Measurements from ENCODE around the gene LRP3. TPM values are rescaled to one million over a fixed set of nuclear protein-coding genes. Genes with fewer than 3 reads are reported as not detected.

The LRP3 gene
- total and polyA plus RNA-seq, 2 donors (not counting 1 experiment from before 2014, with no cell fraction given) = 4.0 to 24.4 TPM

DNA sequence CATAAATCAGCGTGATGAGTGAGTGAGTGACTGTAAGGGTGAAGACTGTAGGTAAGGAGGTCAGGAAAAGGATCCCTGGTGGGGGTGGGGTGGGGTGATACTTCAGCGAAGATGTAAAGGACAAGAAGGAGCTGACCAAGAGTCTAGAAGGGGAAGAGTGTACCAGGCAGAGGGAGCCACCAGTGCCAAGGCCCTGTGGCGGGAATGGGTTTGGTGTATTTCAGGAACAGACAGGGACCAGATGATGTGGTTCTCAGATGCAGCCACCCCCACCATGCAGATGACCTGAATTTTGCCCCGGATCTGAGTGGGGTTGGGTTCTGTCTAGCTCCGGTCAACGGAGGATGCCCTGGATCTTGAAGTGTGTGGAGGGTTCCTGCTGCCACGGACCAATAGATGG, 61.7 kb downstream of the LRP3 start:
- Histone ChIP-seq H4K20me1 (ENCODE audit: control insufficient read depth, extremely low read depth, insufficient read depth, low read length) (no peaks in the 10 kb centered on the region), H3K4me3 (replicated peaks in 1 of 4; ENCODE audit: control extremely low read depth in 1 of 4, insufficient read depth in 1 of 4, low read depth in 3 of 4, low read length in 4 of 4) (no peak overlapping the region), H3K4me1 (ENCODE audit: control insufficient read depth, extremely low read depth, insufficient read depth, low read length) (no peaks in the 10 kb centered on the region), H2AFZ (ENCODE audit: low read length) (no peak overlapping the region), H3K9me3 (ENCODE audit: control insufficient read depth, insufficient read depth, low read depth, low read length) (no peaks in the 10 kb centered on the region), H3K27ac (ENCODE audit: insufficient read depth, low read length) (no peak overlapping the region), H3K9ac (ENCODE audit: insufficient read depth, low read length) (no peak overlapping the region), H3K79me2 (ENCODE audit: control insufficient read depth, insufficient read depth, low read length) (no peaks in the 10 kb centered on the region), H3K4me2 (ENCODE audit: extremely low read depth, insufficient read depth, low read length) (no peak overlapping the region), H3K27me3 (ENCODE audit: control insufficient read depth, insufficient read depth, low read length) (no peaks in the 10 kb centered on the region), H3K36me3 (ENCODE audit: control insufficient read depth, insufficient read depth, low read length) (no peaks in the 10 kb centered on the region)
- no peak for TF ChIP-seq EZH2 (IDR thresholded peaks at IDR 0.05; ENCODE audit: low read length, missing control alignments)
- TF ChIP-seq, protein P1, sequence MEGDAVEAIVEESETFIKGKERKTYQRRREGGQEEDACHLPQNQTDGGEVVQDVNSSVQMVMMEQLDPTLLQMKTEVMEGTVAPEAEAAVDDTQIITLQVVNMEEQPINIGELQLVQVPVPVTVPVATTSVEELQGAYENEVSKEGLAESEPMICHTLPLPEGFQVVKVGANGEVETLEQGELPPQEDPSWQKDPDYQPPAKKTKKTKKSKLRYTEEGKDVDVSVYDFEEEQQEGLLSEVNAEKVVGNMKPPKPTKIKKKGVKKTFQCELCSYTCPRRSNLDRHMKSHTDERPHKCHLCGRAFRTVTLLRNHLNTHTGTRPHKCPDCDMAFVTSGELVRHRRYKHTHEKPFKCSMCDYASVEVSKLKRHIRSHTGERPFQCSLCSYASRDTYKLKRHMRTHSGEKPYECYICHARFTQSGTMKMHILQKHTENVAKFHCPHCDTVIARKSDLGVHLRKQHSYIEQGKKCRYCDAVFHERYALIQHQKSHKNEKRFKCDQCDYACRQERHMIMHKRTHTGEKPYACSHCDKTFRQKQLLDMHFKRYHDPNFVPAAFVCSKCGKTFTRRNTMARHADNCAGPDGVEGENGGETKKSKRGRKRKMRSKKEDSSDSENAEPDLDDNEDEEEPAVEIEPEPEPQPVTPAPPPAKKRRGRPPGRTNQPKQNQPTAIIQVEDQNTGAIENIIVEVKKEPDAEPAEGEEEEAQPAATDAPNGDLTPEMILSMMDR (conservative IDR thresholded peaks at IDR 0.05 in 1 of 2, IDR thresholded peaks at IDR 0.05 in 1 of 2; ENCODE audit: low read depth in 1 of 2, low read length in 2 of 2) = no peak
- DNase-seq (ENCODE audit: low read depth in 2 of 2) = no peak

DNA sequence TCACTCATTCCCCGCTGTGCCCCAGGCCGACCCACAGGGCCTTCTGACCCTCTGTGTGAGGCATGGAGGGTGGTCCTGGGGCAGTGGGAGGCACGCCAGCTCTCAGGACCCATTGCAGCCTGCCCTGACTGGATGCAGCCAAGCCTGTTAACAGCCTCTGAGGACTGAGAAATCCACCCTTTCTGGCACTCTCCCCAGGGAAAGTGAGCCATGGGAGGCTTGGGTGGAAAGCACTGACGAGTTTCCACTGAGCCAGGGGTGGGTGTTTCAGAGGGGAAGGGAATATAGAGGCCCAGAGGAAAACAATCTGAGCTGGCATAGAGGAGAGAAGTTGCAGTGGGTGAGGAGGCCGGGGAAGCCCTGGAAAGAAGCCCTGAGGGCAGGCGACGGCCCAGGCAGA, 62.1 kb downstream of the LRP3 start:
- H3K4me1 ChIP-seq (ENCODE audit: control insufficient read depth, extremely low read depth, insufficient read depth, low read length) = no peaks in the 10 kb centered on the region
- H3K4me2 ChIP-seq (ENCODE audit: extremely low read depth, insufficient read depth, low read length) = no peak overlapping the region
- H3K36me3 ChIP-seq (ENCODE audit: control insufficient read depth, insufficient read depth, low read length) = no peaks in the 10 kb centered on the region
- no peak overlapping the region for H3K9ac ChIP-seq (ENCODE audit: insufficient read depth, low read length)
- no peaks in the 10 kb centered on the region for H3K27me3 ChIP-seq (ENCODE audit: control insufficient read depth, insufficient read depth, low read length)
- no peak for DNase-seq (ENCODE audit: low read depth in 2 of 2)
- H3K4me3 ChIP-seq (replicated peaks in 1 of 4; ENCODE audit: control extremely low read depth in 1 of 4, insufficient read depth in 1 of 4, low read depth in 3 of 4, low read length in 4 of 4) = no peak overlapping the region
- no peaks in the 10 kb centered on the region for H3K9me3 ChIP-seq (ENCODE audit: control insufficient read depth, insufficient read depth, low read depth, low read length)
- H4K20me1 ChIP-seq (ENCODE audit: control insufficient read depth, extremely low read depth, insufficient read depth, low read length) = no peaks in the 10 kb centered on the region
- no peak overlapping the region for H2AFZ ChIP-seq (ENCODE audit: low read length)
- TF ChIP-seq, protein P1 (conservative IDR thresholded peaks at IDR 0.05 in 1 of 2, IDR thresholded peaks at IDR 0.05 in 1 of 2; ENCODE audit: low read depth in 1 of 2, low read length in 2 of 2) = no peak
- TF ChIP-seq EZH2 (IDR thresholded peaks at IDR 0.05; ENCODE audit: low read length, missing control alignments) = no peak
- H3K79me2 ChIP-seq (ENCODE audit: control insufficient read depth, insufficient read depth, low read length) = no peaks in the 10 kb centered on the region
- H3K27ac ChIP-seq (ENCODE audit: insufficient read depth, low read length) = no peak overlapping the region

DNA sequence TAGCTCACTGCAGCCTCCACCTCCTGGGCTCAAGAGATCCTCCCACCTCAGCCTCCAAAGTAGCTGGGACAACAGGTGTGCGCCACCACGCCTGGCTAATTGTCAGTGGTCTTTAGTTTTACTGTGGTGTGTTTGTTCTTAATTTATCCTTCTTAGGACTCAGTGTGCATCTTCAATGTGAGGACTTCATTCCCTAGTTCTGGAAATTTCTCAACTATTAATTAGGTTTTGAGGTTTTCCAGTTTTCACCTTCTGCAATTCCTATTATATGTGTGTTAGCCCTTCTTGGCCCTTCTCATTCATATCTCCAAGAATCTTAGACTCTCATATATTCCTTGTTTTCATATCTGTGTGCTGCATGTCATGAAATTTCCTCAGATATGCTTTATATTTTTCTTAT, 63.7 kb downstream of the LRP3 start:
- no peaks in the 10 kb centered on the region for H3K9me3 ChIP-seq (ENCODE audit: control insufficient read depth, insufficient read depth, low read depth, low read length)
- H3K4me1 ChIP-seq (ENCODE audit: control insufficient read depth, extremely low read depth, insufficient read depth, low read length) = no peaks in the 10 kb centered on the region
- H3K4me3 ChIP-seq (replicated peaks in 1 of 4; ENCODE audit: control extremely low read depth in 1 of 4, insufficient read depth in 1 of 4, low read depth in 3 of 4, low read length in 4 of 4) = no peak overlapping the region
- no peak overlapping the region for H3K4me2 ChIP-seq (ENCODE audit: extremely low read depth, insufficient read depth, low read length)
- H4K20me1 ChIP-seq (ENCODE audit: control insufficient read depth, extremely low read depth, insufficient read depth, low read length) = no peaks in the 10 kb centered on the region
- no peak overlapping the region for H3K27ac ChIP-seq (ENCODE audit: insufficient read depth, low read length)
- no peak overlapping the region for H2AFZ ChIP-seq (ENCODE audit: low read length)
- no peaks in the 10 kb centered on the region for H3K36me3 ChIP-seq (ENCODE audit: control insufficient read depth, insufficient read depth, low read length)
- TF ChIP-seq EZH2 (IDR thresholded peaks at IDR 0.05; ENCODE audit: low read length, missing control alignments) = no peak
- TF ChIP-seq, protein P1 (conservative IDR thresholded peaks at IDR 0.05 in 1 of 2, IDR thresholded peaks at IDR 0.05 in 1 of 2; ENCODE audit: low read depth in 1 of 2, low read length in 2 of 2) = no peak
- no peaks in the 10 kb centered on the region for H3K79me2 ChIP-seq (ENCODE audit: control insufficient read depth, insufficient read depth, low read length)
- DNase-seq (ENCODE audit: low read depth in 2 of 2) = no peak
- no peaks in the 10 kb centered on the region for H3K27me3 ChIP-seq (ENCODE audit: control insufficient read depth, insufficient read depth, low read length)
- no peak overlapping the region for H3K9ac ChIP-seq (ENCODE audit: insufficient read depth, low read length)

Other genes starting within 250 kb of the LRP3 start
- 6.3 and 9.8 TPM in 2 replicates for gene CEP89, start 222.4 kb upstream of the LRP3 start, total RNA-seq
- gene CEP89, start 222.4 kb upstream of the LRP3 start, polyA plus RNA-seq = 13.8 and 16.6 TPM in 2 replicates
- gene FAAP24, start 222.1 kb upstream of the LRP3 start, total RNA-seq = 1.3 and 2.3 TPM in 2 replicates
- gene FAAP24, start 222.1 kb upstream of the LRP3 start, polyA plus RNA-seq = 3.0 and 4.8 TPM in 2 replicates
- gene RHPN2, start 129.4 kb upstream of the LRP3 start, total RNA-seq = 1.5 and 3.3 TPM in 2 replicates
- gene RHPN2, start 129.4 kb upstream of the LRP3 start, polyA plus RNA-seq = 3.8 and 5.7 TPM in 2 replicates
- gene GPATCH1, start 113.1 kb upstream of the LRP3 start, total RNA-seq = 6.3 and 8.0 TPM in 2 replicates
- 5.4 and 5.6 TPM in 2 replicates for gene GPATCH1, start 113.1 kb upstream of the LRP3 start, polyA plus RNA-seq
- gene WDR88, start 62.2 kb upstream of the LRP3 start, total RNA-seq = under 0.01 TPM in 1 of 2 replicates, not detected in the other
- not detected in 2 replicates for gene WDR88, start 62.2 kb upstream of the LRP3 start, polyA plus RNA-seq
- gene SLC7A10, start 31.5 kb downstream of the LRP3 start, total RNA-seq = not detected in 2 replicates
- gene SLC7A10, start 31.5 kb downstream of the LRP3 start, polyA plus RNA-seq = not detected in 2 replicates
- gene CEBPA, start 108.2 kb downstream of the LRP3 start, total RNA-seq = 0.17 and 0.51 TPM in 2 replicates
- 0.05 TPM in 1 of 2 replicates, not detected in the other for gene CEBPA, start 108.2 kb downstream of the LRP3 start, polyA plus RNA-seq
- gene CEBPG, start 179.4 kb downstream of the LRP3 start, total RNA-seq = 61.1 and 66.7 TPM in 2 replicates
- 10.9 and 13.7 TPM in 2 replicates for gene CEBPG, start 179.4 kb downstream of the LRP3 start, polyA plus RNA-seq

Data from fibroblast of lung (primary cell).